Measurements from ENCODE around the gene IFFO2.

IFFO2 gene

DNA sequence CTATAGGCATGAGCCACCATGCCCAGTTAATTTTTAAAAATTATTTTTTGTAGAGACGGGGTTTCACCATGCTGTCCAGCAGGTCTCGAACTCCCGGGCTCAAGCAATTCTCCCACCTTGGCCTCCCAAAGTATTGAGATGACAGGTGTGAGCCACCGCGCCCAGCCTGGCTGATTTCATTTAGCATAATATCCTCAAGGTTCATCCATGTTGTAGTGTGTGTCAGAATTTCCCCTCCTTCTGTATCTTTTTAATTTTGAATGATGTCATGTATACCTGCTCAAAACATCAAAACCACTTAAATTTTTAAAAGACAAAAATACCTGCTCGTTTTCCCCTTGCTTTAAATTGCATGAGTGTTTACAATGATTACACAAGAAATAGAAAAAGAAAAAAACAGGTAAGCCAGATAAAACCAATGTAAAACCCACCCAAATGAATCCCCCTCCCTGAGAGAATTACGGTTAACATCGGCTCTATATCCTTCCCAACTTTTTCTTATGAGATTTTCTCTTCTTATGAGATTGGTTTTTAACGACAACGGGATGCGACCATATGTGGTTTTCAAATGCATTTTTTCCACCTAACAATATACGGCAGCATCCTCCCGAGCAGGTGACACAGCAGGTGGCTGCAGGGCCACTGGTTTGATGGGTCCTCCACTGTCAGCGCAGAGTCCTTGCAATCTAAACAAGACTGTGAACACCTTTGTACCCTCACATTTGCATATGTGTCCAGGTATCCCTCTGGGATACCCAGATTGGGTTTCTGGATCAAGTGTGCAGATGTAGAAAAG is 22.1 kb downstream of the IFFO2 start:
- DNase-seq = no peak

DNA sequence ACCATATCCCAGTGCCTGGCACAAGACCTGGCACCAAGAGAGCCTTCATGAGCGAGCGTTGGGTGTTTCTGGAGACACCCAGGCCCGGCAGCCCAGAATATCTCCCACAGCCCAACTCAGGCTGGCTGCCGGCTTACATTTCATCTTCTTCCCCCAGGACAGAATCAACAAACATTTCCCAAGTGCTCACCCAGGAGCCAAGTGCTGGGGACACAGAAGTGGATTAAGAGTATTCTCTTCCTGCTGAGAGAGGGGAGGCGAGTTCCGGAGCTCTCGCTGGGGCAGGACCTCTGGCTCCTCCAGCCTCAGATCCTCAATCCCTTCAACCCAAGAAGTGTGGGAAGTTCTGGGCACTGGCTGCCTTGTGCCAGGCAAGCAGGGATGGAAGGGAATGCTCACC is 23.6 kb downstream of the IFFO2 start:
- DNase-seq = no peak

GRCh38 chr1:18932387-18932786 is 24.1 kb downstream of the IFFO2 start:
- DNase-seq = no peak

- DNase-seq = no peak
Observed at GRCh38 chr1:18931730-18932129, 24.7 kb downstream of the IFFO2 start.

DNA sequence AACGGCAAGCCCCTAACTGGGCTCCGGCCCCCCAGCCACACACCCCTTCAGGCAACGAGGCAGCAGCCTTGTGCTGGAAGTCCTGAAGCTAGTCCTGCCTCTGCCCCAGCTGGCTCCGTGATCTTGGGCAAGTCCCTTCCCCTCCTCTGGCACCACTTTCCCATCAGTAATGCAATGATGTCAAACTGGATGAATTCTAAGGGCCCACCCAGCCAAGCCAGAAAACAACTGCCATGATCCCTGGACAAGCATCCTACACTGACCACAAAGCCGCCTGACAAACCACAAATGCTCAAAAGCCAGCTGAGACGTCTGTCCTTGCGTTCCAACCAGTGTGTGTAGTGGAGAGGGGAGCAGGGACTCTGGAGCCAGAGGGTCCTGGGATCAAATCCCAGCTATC is 26.8 kb downstream of the IFFO2 start:
- DNase-seq = no peak

GRCh38 chr1:18928985-18929384 is 27.5 kb downstream of the IFFO2 start:
- no peak for DNase-seq

DNA sequence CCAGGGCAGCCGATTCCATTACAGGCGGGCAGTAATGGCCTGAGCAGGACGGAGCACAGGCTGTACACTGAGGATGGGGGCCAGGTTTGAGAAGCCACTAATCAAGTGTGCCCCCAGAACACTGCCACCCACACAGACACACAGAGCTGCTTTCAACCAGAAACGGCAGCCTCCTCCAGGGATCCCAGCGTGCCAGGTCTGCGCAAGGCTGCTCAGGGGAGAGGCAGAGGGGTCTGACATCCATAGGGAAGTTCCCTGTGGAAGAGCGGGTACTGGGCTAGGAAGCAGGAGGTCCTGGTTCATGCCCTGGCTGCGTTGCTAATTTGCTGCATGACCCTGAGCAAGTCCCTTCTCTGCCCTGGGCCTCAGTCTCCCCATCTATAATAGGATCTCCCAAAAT is 28.1 kb downstream of the IFFO2 start:
- no peak for DNase-seq

- peak in 1 of 2 experiments; percentile 46 for DNase-seq
Observed at GRCh38 chr1:18927654-18928272, 28.7 kb downstream of the IFFO2 start.

DNA sequence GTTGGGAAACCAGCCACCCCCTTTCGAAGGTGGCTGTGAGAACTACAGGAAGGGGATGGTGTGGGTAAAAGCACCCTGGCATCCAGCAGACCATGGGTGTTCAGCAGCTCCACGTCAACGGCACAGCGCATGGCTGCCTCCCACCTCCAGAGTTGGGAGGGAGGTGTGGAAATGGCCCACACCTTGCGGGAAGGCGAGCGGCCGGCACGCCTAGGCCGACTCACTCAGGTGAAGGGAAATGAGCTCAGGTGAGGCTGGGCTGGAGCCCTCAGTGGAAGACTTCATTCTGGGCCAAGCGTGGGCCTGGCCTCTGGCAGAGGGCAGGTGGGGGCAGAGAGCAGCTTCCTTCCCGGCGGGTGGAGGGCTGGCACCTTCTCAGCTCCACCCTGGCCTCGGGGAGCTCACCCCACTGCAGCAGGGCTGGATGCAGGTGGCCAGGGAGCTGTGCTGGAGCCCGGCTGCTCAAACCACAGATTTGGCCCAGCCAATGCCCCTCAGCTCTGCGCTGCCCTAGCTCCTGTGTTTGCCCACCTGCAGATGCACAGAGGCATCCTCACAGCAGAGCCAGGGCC is 29.3 kb downstream of the IFFO2 start:
- DNase-seq = no peak

GRCh38 chr1:18926315-18927081 is 30.0 kb downstream of the IFFO2 start:
- peak; percentile 66 to 78 for DNase-seq

DNA sequence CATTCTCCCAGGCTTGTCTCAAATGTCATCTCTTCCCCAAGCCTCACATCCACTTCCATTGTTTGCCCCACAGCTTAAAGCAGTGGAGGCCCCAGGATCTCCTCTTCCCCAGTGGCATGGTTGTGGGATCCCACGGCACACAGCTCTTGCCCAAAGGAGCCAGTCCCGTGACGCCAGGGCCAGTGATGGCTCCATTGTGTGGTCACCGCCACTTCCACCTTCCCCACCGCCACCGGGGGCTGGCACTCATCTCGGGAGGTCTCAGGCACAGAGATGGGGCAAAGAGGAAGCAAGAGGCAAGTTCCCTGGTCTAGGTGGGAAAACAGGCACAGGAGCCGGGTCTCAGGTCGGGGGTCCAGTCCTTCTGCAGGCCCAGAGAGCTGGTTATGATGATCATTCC is 31.2 kb downstream of the IFFO2 start:
- no peak for DNase-seq

GRCh38 chr1:18924221-18924691 is 32.2 kb downstream of the IFFO2 start:
- DNase-seq = peak; percentile 22 to 43

DNA sequence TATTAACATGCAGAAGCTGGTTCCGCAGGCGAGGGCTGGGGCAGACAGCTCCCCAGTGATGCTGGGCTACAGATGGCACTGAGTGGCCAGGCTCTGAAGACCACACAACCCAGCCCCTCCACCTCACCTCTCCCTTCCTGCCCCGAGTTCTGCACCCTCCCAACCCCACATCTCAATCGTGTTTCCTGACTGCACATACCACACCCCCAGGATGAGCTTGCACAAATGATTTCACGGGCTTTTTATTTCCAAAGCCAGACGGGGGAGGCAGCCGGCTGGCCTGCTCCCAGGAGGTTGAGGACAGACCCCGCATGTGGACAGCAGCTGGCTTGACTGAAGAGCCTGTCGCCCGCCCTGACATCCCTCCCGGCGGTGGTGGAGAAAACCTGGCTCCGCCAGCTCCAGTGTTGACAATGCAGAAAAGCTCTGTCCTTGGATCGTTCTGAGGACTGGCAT is 32.7 kb downstream of the IFFO2 start:
- no peak for DNase-seq

- no peak for DNase-seq
Observed at GRCh38 chr1:18922848-18923755, 33.4 kb downstream of the IFFO2 start.

GRCh38 chr1:18922319-18922726 is 34.2 kb downstream of the IFFO2 start:
- DNase-seq = no peak

- DNase-seq = no peak
Observed at GRCh38 chr1:18921516-18922251, 34.8 kb downstream of the IFFO2 start.

- DNase-seq = no peak
Observed at GRCh38 chr1:18920931-18921330, 35.5 kb downstream of the IFFO2 start.

- no peak for DNase-seq
Observed at GRCh38 chr1:18919956-18920355, 36.5 kb downstream of the IFFO2 start.

- DNase-seq = no peak
Observed at GRCh38 chr1:18919197-18919905, 37.1 kb downstream of the IFFO2 start.

DNA sequence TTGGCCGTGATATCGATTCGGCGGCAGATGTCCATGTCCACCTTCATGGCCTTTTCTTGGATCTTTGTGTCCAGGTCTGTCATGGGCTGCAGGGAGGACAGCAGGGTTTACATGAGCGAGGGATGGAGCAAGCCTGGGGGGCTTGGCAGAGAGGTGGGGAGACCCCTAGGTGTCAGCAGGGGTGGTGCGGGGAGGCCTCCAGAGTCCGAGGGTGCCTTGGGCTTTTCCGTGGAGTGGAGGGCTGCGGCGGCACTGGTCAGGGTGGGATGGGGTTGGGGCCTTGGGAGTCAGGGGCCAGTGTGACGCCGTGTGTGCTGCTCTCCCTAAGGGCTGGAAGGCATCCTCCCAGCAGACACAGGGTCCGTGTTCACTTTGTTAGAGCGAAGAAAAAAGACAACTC is 38.1 kb downstream of the IFFO2 start:
- no peak for DNase-seq
